Neural cell (in vitro differentiated cells): Measurements from ENCODE around the gene SDF4.

Experiments used
- EP300 ChIP-seq: fragments of 450-650 bp; conservative IDR thresholded peaks from 2 replicates; pipeline ENCODE4 v1.6.1; 2014; ENCODE audit warnings: antibody characterized with exemption, mild to moderate bottlenecking, moderate library complexity; ENCODE audit not compliant: poor library complexity, severe bottlenecking
- TAF1 ChIP-seq: IDR thresholded peaks from 2 replicates; pipeline ENCODE4 v1.6.1; 2012; ENCODE audit warnings: low read depth
- TF ChIP-seq, protein P1 (sequence below): fragments of 450-650 bp; IDR thresholded peaks from 2 replicates; pipeline ENCODE4 v1.5.1; 2014; ENCODE audit warnings: antibody characterized with exemption, mild to moderate bottlenecking, moderate library complexity; ENCODE audit not compliant: poor library complexity, severe bottlenecking

DNA sequence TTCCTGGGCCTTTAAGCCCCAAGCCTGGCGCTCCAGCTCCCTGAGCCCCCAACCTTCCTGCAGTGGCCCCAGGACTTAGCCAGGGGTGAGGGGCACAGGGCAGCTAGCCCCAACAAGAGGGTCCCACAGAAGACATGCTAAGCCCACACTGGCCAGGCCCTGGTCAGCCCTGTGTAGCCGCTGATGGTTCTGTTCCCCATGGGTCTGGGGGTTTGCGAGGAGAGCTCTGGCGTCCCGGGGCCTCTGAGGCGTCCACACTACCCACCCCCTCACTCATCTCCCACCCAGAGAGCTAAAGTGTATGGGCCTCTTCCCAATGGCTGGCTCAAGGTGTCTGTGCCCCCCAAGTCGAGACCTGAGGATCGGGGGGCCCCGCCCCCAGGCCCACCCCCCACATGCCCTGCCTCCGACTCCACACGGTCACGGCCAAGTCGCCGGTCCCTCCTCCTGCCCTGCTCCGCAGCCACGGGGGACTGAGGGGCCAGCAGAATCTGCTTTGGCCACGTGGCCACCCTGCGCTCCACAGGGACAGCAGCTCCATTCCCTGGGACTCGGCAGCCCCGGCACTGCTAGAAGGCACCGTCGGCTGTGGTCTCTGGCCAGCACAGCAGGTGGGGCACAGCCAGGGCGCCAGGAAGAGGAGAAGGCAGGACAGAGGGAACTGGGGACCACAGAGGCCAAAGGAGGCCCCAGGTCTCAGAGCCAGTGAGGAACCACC lies 33.2 kb downstream of the SDF4 start:
- TF ChIP-seq, protein P1, sequence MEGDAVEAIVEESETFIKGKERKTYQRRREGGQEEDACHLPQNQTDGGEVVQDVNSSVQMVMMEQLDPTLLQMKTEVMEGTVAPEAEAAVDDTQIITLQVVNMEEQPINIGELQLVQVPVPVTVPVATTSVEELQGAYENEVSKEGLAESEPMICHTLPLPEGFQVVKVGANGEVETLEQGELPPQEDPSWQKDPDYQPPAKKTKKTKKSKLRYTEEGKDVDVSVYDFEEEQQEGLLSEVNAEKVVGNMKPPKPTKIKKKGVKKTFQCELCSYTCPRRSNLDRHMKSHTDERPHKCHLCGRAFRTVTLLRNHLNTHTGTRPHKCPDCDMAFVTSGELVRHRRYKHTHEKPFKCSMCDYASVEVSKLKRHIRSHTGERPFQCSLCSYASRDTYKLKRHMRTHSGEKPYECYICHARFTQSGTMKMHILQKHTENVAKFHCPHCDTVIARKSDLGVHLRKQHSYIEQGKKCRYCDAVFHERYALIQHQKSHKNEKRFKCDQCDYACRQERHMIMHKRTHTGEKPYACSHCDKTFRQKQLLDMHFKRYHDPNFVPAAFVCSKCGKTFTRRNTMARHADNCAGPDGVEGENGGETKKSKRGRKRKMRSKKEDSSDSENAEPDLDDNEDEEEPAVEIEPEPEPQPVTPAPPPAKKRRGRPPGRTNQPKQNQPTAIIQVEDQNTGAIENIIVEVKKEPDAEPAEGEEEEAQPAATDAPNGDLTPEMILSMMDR: no peak
- no peak for TF ChIP-seq TAF1
- TF ChIP-seq EP300: no peak
